Omental fat pad (tissue), 4 donors: ENCODE measurements around the gene BIK. TPM values are rescaled to one million over a fixed set of nuclear protein-coding genes. Genes with fewer than 3 reads are reported as not detected.

Source experiments
- ATAC-seq: fragments of 150-250 bp; one replicate; pipeline ENCODE4 v1.9.1; 2016; ENCODE audit warnings: mild to moderate bottlenecking, moderate library complexity; ENCODE audit not compliant: low FRiP score
- DNase-seq: peaks from one replicate; pipeline ENCODE4 v3.0.0-alpha.2; 2019; ENCODE audit warnings: low spot score
- total RNA-seq, 4 donors: library from RNA; depleted of rRNA; stranded (reverse); fragments of >200 nt; gene quantifications; one replicate each; pipeline ENCODE4 v1.1.0, GENCODE V29; 2016
- TF ChIP-seq, protein P1 (sequence below), 3 donors: fragments of 450-650 bp; IDR thresholded peaks; one replicate each; pipeline ENCODE4 v1.5.1; 2016 to 2017; ENCODE audit warnings: antibody characterized with exemption in 3 of 3, mild to moderate bottlenecking in 3 of 3, moderate library complexity in 2 of 3

The BIK gene
- total RNA-seq, 4 donors from 2014 or later = 0.93 to 1.7 TPM; not detected in 2

DNA sequence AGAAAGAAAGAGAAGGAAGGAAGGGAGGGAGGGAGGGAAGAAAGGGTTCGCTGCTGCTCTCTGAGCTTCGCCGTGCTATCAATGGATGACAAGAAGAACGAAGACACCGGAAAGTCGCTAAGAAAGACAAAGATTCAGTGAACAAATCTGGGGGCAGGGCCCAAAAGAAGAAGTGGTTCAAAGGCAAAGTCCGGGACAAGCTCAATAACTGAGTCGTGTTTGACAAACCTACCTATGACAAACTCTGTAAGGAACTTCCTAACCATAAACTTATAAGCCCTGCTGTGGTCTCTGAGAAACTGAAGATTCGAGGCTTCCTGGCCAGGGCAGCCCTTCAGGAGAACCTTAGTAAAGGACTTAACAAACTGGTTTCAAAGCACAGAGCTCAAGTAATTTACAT, 18.5 kb upstream of the BIK start:
- TF ChIP-seq, protein P1, sequence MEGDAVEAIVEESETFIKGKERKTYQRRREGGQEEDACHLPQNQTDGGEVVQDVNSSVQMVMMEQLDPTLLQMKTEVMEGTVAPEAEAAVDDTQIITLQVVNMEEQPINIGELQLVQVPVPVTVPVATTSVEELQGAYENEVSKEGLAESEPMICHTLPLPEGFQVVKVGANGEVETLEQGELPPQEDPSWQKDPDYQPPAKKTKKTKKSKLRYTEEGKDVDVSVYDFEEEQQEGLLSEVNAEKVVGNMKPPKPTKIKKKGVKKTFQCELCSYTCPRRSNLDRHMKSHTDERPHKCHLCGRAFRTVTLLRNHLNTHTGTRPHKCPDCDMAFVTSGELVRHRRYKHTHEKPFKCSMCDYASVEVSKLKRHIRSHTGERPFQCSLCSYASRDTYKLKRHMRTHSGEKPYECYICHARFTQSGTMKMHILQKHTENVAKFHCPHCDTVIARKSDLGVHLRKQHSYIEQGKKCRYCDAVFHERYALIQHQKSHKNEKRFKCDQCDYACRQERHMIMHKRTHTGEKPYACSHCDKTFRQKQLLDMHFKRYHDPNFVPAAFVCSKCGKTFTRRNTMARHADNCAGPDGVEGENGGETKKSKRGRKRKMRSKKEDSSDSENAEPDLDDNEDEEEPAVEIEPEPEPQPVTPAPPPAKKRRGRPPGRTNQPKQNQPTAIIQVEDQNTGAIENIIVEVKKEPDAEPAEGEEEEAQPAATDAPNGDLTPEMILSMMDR (IDR thresholded peaks at IDR 0.05) = no peak
- DNase-seq (no peak), ATAC-seq (no peak)

DNA sequence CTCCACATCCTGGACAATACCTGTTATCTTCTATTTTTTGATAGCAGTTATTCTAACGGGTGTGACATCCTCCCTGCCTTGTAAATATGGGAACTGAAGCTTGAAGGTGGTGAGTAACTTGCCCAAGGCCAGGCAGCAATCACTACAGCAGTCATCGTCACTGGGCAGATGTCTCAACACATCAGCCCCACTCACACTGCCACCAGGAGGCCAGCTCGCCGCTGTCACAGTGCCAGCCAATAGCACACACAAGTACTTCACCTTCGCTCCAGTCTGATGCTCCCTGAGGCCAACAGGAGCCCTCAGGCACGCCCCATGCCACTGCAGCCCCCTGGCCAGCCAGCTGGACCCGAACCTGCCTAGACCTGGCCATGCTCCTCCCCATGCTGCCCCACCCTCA, 16.5 kb upstream of the BIK start:
- TF ChIP-seq, protein P1 (IDR thresholded peaks at IDR 0.05) = no peak
- ATAC-seq (no peak), DNase-seq (no peak)

DNA sequence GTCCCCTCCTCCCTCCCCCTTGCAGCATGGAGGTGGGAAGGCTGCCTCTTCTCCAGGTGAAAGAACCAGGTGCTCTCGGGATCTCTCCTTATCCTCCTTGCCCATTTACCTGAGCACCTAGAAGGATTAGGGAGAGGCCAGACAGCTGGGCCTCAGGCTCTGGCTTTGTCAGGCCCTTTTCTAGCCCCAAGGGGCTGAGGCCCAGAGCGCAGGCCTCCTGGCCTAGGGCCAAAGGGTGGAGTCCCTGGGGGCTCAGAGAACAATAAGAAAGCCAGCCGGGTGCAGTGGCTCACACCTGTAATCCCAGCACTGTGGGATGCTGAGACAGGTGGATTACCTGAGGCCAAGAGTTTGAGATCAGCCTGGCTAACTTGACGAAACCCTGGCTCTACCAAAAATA, 16.0 kb upstream of the BIK start:
- no peak for DNase-seq
- TF ChIP-seq, protein P1 (IDR thresholded peaks at IDR 0.05) = no peak
- ATAC-seq = no peak

DNA sequence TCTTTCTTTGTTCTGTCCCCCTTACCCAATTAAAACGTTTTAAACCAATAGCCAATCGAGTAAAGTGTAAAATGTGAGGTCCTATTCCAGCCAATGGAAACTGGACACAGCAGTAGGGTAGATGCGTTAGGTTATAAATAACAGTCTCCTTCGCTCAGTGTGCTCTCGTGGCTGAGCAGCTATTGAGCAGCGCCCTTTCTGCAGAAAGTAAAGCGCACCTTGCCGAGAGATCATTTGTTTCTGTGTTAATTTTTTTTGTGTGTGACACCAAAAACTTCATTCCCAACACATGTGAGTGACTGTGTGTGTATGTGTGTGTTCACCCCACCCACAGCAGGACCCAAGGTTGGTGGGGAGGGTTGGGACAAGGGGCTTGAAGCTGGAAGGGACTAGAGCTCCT, 14.1 kb upstream of the BIK start:
- ATAC-seq (no peak), DNase-seq (no peak)
- TF ChIP-seq, protein P1 (IDR thresholded peaks at IDR 0.05) = no peak

DNA sequence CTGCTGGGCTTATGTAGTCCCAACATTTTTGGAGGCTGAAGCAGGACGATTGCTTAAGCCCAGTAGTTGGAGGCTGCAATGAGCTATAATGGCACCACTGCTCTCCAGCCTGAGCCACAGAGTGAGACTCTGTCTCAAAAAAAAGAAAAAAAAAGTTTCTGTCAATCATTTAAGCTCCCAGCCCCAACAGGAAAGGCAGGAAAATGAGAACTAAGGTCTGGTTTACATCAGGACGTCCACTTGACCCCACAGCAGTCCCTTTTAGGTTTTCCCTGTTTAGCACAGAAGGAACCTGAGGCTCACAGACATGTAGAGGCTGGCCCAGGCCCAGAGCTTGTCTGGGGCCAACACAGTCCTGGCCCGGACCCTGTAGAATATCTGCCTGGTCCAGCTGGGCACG, 12.2 kb upstream of the BIK start:
- no peak for DNase-seq
- TF ChIP-seq, protein P1 (IDR thresholded peaks at IDR 0.05) = no peak

DNA sequence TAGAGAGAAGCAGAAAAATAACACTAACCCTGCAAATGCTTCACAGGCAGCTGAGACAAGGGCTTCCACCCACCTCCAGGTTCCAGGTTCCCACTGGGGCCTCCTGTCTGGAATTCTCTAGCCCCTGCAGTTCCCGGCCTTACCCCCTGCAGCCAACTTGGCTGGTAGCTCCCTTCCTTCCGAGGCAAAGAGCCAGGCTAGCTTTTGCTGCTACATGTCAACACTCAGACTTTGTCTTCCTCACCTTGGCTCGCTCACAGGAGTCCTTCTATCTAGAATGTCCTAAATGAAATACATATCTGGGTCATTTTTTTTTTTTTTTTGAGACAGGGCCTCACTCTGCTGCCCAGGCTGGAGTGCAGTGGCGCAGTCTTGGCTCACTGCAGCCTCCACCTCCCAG, 11.5 kb upstream of the BIK start:
- TF ChIP-seq, protein P1 (IDR thresholded peaks at IDR 0.05) = no peak
- no peak for ATAC-seq

More for the DNA sequence above, 12.2 kb upstream of the BIK start:
- no peak for ATAC-seq

DNA sequence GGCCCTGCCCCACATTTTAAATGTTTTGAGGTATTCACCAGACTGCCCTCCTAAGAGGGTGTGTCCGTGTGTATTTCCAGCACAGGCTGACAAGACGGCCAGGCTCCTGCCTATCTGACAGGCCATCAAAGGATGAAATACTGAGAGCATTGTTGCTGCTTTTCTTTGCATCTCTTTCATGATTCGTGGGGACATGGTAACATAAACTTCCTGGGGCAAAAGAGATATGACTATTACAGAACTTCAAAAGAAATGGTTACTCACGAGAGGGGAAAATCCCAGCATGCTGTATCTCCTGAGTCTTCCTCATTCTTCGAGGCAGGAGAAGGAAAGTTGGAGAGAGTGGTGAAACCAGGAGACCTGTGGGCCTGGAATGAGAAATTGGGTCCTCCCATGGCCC, 10.3 kb upstream of the BIK start:
- TF ChIP-seq, protein P1 (IDR thresholded peaks at IDR 0.05) = no peak
- no peak for DNase-seq
- no peak for ATAC-seq

More for the DNA sequence above, 11.5 kb upstream of the BIK start:
- DNase-seq = no peak
